Sigmoid colon (tissue), 7 donors: ENCODE data around the gene TSPAN9. TPM values are rescaled to one million over a fixed set of nuclear protein-coding genes. Genes with fewer than 3 reads are reported as not detected.

Experiments used
- DNase-seq: peaks from one replicate; pipeline ENCODE4 v3.0.0-alpha.2; 2019
- H3K27ac ChIP-seq, 4 donors: fragments of 200-600 bp; sonication (generic); one replicate each; pipeline ENCODE4 v1.5.1; 2016 to 2019; ENCODE audit warnings: mild to moderate bottlenecking in 1 of 4
- H3K27me3 ChIP-seq, 3 donors: fragments of 200-600 bp; sonication (generic); one replicate each; pipeline ENCODE4 v1.5.1; 2019; ENCODE audit warnings: mild to moderate bottlenecking in 1 of 3
- H3K36me3 ChIP-seq, 4 donors: fragments of 200-600 bp; sonication (generic); one replicate each; pipeline ENCODE4 v1.5.1; 2016 to 2019
- H3K4me1 ChIP-seq, 4 donors: fragments of 200-600 bp; sonication (generic); one replicate each; pipeline ENCODE4 v1.5.1; 2017 to 2019
- H3K4me3 ChIP-seq, 4 donors: fragments of 200-600 bp; sonication (generic); one replicate each; pipeline ENCODE4 v1.5.1; 2017 to 2019; ENCODE audit warnings: mild to moderate bottlenecking in 2 of 4, moderate library complexity in 1 of 4
- H3K9me3 ChIP-seq, 4 donors: fragments of 200-600 bp in 3 of 4; sonication (generic) in 3 of 4; one replicate each; pipeline versions ENCODE4 v1.5.1 to v1.6.1; 2013 to 2019
- EP300 ChIP-seq, 4 donors: sonication (generic); formaldehyde crosslinking; IDR thresholded peaks; one replicate each; pipeline ENCODE4 v1.6.1; 2017; ENCODE audit warnings: antibody characterized with exemption in 4 of 4
- POLR2A ChIP-seq, 2 donors: fragments of 450-650 bp; IDR thresholded peaks; one replicate each; pipeline ENCODE4 v1.6.1; 2016; ENCODE audit warnings: antibody characterized with exemption in 2 of 2, mild to moderate bottlenecking in 2 of 2, moderate library complexity in 2 of 2
- POLR2AphosphoS5 ChIP-seq, 4 donors: sonication (generic); formaldehyde crosslinking; IDR thresholded peaks; one replicate each; pipeline ENCODE4 v1.6.1; 2017; ENCODE audit warnings: antibody characterized with exemption in 4 of 4
- WGBS, 2 donors: extraction: QIAGEN DNeasy Blood & Tissue Kit; methylation state at CpG; one replicate each; pipeline ENCODE4 v1.1.7; 2013; 5-methylcytosine and 5-hydroxymethylcytosine counted together
- intact Hi-C: fragments of 100-400 bp; cut with DNase I; formaldehyde crosslinking; loops from one replicate; pipeline ENCODE4 v1.15.1; 2023
- polyA plus RNA-seq, 3 donors: library from polyadenylated mRNA; stranded (reverse); fragments of 200-250 nt; gene quantifications; one replicate each; pipeline ENCODE4 v1.2.3, GENCODE V29; 2013
- total RNA-seq, 4 donors: library from RNA; depleted of rRNA; stranded (reverse); fragments of >200 nt; gene quantifications; one replicate each; pipeline ENCODE4 v1.1.0, GENCODE V29; 2016
- TF ChIP-seq, protein P1 (sequence below), 4 experiments: fragments of 450-650 bp in 3 of 4; fragments of 200-600 bp in 1 of 4; IDR thresholded peaks; one replicate each; pipeline ENCODE4 v1.5.1; 2016 to 2019; ENCODE audit warnings: antibody characterized with exemption in 4 of 4, mild to moderate bottlenecking in 3 of 4, moderate library complexity in 2 of 4
- donor health status: healthy with polysubstance abuse.
- donor health status: Bipolar disorder and iron deficiency.
- donor health status: healthy.

TSPAN9 gene
- total and polyA plus RNA-seq, 7 donors, result 0.92 to 28.0 (median 18.2) TPM

GRCh38 chr12:3083921-3084347, 6.8 kb downstream of the TSPAN9 start:
- Histone ChIP-seq H3K27me3 (no peaks in the 10 kb centered on the region), H3K4me1 (no peaks in the 10 kb centered on the region), H3K36me3 (peaks cover 0 to 7% (median 2%) of the 10 kb centered on the region in 4 donors), H3K9me3 (no peaks in the 10 kb centered on the region), H3K4me3 (no peak overlapping the region), H3K27ac (peak overlapping the region in 1 of 4 donors; percentile 32)
- intact Hi-C loops, result no loop called here
- 93 to 95% methylated on average over 5 of the region's 5 CpGs for WGBS, 2 donors
- DNase-seq, result no peak
- TF ChIP-seq, protein P1, sequence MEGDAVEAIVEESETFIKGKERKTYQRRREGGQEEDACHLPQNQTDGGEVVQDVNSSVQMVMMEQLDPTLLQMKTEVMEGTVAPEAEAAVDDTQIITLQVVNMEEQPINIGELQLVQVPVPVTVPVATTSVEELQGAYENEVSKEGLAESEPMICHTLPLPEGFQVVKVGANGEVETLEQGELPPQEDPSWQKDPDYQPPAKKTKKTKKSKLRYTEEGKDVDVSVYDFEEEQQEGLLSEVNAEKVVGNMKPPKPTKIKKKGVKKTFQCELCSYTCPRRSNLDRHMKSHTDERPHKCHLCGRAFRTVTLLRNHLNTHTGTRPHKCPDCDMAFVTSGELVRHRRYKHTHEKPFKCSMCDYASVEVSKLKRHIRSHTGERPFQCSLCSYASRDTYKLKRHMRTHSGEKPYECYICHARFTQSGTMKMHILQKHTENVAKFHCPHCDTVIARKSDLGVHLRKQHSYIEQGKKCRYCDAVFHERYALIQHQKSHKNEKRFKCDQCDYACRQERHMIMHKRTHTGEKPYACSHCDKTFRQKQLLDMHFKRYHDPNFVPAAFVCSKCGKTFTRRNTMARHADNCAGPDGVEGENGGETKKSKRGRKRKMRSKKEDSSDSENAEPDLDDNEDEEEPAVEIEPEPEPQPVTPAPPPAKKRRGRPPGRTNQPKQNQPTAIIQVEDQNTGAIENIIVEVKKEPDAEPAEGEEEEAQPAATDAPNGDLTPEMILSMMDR (IDR thresholded peaks at IDR 0.05), result no peak
- TF ChIP-seq POLR2AphosphoS5 (IDR thresholded peaks at IDR 0.05) (no peak), EP300 (IDR thresholded peaks at IDR 0.05) (no peak), POLR2A (IDR thresholded peaks at IDR 0.05) (no peak)

DNA sequence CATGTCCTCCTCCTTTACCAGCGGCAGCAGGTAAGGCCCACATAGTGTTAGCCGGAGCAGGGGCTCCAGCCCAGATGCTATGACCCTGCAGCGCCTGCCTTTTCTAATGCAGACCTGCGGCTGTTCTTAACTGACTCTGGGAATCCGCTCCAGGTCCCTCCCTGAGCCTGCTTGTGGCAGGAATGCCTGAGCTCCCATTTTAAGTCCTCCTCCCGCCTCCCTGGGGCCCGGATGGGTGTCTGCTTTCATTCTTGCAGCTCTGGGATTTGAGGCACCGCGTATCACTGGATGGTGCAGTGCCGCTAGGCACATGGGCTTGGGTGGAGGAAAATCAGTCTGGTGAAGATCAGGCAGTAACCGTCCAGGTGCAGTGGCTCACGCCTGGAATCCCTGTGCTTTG, 7.6 kb downstream of the TSPAN9 start:
- Histone ChIP-seq H3K27me3 (no peaks in the 10 kb centered on the region), H3K9me3 (no peaks in the 10 kb centered on the region), H3K36me3 (peaks cover 0 to 7% (median 2%) of the 10 kb centered on the region in 4 donors), H3K27ac (no peak overlapping the region), H3K4me3 (no peak overlapping the region), H3K4me1 (no peaks in the 10 kb centered on the region)
- WGBS, 2 donors, result 93 to 96% methylated on average over 12 of the region's 12 CpGs
- intact Hi-C loops, result no loop called here
- TF ChIP-seq, protein P1 (IDR thresholded peaks at IDR 0.05), result no peak
- TF ChIP-seq EP300 (IDR thresholded peaks at IDR 0.05) (no peak), POLR2AphosphoS5 (IDR thresholded peaks at IDR 0.05) (no peak), POLR2A (IDR thresholded peaks at IDR 0.05) (no peak)
- DNase-seq, result no peak

GRCh38 chr12:3085341-3086139, 8.4 kb downstream of the TSPAN9 start:
- TF ChIP-seq POLR2A (IDR thresholded peaks at IDR 0.05) (no peak), POLR2AphosphoS5 (IDR thresholded peaks at IDR 0.05) (no peak)
- TF ChIP-seq, protein P1 (IDR thresholded peaks at IDR 0.05), result no peak
- no peaks in the 10 kb centered on the region for H3K27me3 ChIP-seq
- H3K4me3 ChIP-seq, result no peak overlapping the region
- no peaks in the 10 kb centered on the region for H3K4me1 ChIP-seq
- no peaks in the 10 kb centered on the region for H3K9me3 ChIP-seq
- no peak for DNase-seq
- intact Hi-C loops, result no loop called here
- H3K36me3 ChIP-seq, result peaks cover 0 to 7% (median 2%) of the 10 kb centered on the region in 4 donors
- 46 to 65% methylated on average over 19 of the region's 19 CpGs for WGBS, 2 donors
- H3K27ac ChIP-seq, result no peak overlapping the region

DNA sequence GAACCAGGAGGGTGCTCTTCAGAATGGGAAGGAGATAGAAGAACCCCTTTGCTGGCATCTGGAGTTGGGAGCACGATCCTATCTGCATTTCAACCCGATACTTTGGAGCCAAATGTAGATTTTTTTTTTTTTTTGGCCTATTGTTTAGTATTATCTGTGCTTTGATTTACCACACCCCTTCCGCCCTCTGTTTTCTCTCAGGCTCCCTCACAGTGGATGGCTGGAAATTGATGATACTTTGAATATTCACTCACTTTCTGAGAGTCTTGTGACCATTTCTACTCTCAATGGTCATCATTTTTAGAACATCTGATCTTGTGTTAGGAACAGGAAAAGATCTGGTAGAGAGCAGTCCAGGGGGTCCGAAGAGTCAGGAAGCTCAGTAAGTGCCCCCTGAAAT, 9.0 kb downstream of the TSPAN9 start:
- DNase-seq, result no peak
- H3K9me3 ChIP-seq, result no peaks in the 10 kb centered on the region
- H3K27me3 ChIP-seq, result no peaks in the 10 kb centered on the region
- H3K4me3 ChIP-seq, result no peak overlapping the region
- intact Hi-C loops, result no loop called here
- TF ChIP-seq POLR2AphosphoS5 (IDR thresholded peaks at IDR 0.05) (no peak), POLR2A (IDR thresholded peaks at IDR 0.05) (no peak)
- H3K4me1 ChIP-seq, result no peaks in the 10 kb centered on the region
- H3K36me3 ChIP-seq, result peaks cover 0 to 7% (median 2%) of the 10 kb centered on the region in 4 donors
- WGBS, 2 donors, result 83 to 89% methylated on average over 4 of the region's 4 CpGs
- H3K27ac ChIP-seq, result no peak overlapping the region

- no peaks in the 10 kb centered on the region for H3K9me3 ChIP-seq
- intact Hi-C loops, result no loop called here
- no peak for DNase-seq
- no peaks in the 10 kb centered on the region for H3K4me1 ChIP-seq
- peaks cover 0 to 7% (median 2%) of the 10 kb centered on the region in 4 donors for H3K36me3 ChIP-seq
- WGBS, 2 donors, result 91 to 93% methylated on average over 9 of the region's 9 CpGs
- TF ChIP-seq, protein P1 (IDR thresholded peaks at IDR 0.05), result no peak
- TF ChIP-seq EP300 (IDR thresholded peaks at IDR 0.05) (no peak), POLR2A (IDR thresholded peaks at IDR 0.05) (no peak), POLR2AphosphoS5 (IDR thresholded peaks at IDR 0.05) (no peak)
- no peak overlapping the region for H3K4me3 ChIP-seq
- H3K27me3 ChIP-seq, result no peaks in the 10 kb centered on the region
- H3K27ac ChIP-seq, result no peak overlapping the region
Measured at GRCh38 chr12:3086729-3087323, 9.6 kb downstream of the TSPAN9 start.
